Heart left ventricle (tissue), 16 donors: Measurements from ENCODE around the gene CARD14. TPM values are rescaled to one million over a fixed set of nuclear protein-coding genes. Genes with fewer than 3 reads are reported as not detected.
A peak's percentile ranks its signal among the peaks of the same experiment; 100 is the strongest.

Source experiments
- ATAC-seq, 4 donors: fragments of 200-7000 bp; cut with Tn5 transposase; one replicate each; pipeline ENCODE4 v1.9.1; 2020 to 2022; ENCODE audit warnings: moderate library complexity in 4 of 4, mild to moderate bottlenecking in 3 of 4, moderate number of reproducible peaks in 1 of 4
- DNase-seq, 5 donors: peaks; one replicate each; pipeline ENCODE4 v3.0.0-alpha.2; 2020
- H3K27ac ChIP-seq, 12 donors: fragments of 200-600 bp; sonication (generic) in 4 of 12; one replicate each; pipeline versions ENCODE4 v1.5.0 to v1.8.0; 2016 to 2022; ENCODE audit warnings: mild to moderate bottlenecking in 2 of 12
- H3K27me3 ChIP-seq, 9 donors: fragments of 200-600 bp; sonication (generic) in 2 of 9; one replicate each; pipeline versions ENCODE4 v1.5.1 to v1.8.0; 2016 to 2022; ENCODE audit warnings: mild to moderate bottlenecking in 3 of 9
- H3K36me3 ChIP-seq, 9 donors: fragments of 200-600 bp; sonication (generic) in 2 of 9; one replicate each; pipeline versions ENCODE4 v1.5.0 to v1.8.0; 2018 to 2022; ENCODE audit warnings: mild to moderate bottlenecking in 2 of 9
- H3K4me1 ChIP-seq, 12 donors: fragments of 200-600 bp; sonication (generic) in 4 of 12; one replicate each; pipeline versions ENCODE4 v1.5.0 to v1.8.0; 2016 to 2022; ENCODE audit warnings: mild to moderate bottlenecking in 3 of 12
- H3K4me3 ChIP-seq, 12 donors: fragments of 200-600 bp; sonication (generic) in 4 of 12; one replicate each; pipeline versions ENCODE4 v1.5.0 to v1.8.0; 2017 to 2022; ENCODE audit warnings: mild to moderate bottlenecking in 9 of 12, moderate library complexity in 4 of 12
- H3K9me3 ChIP-seq, 12 donors: fragments of 200-600 bp; sonication (generic) in 4 of 12; one replicate each; pipeline versions ENCODE4 v1.5.0 to v1.8.0; 2016 to 2022; ENCODE audit warnings: mild to moderate bottlenecking in 1 of 12
- POLR2A ChIP-seq, 2 donors: fragments of 450-650 bp; IDR thresholded peaks; one replicate each; pipeline ENCODE4 v1.6.1; 2017; ENCODE audit warnings: antibody characterized with exemption in 2 of 2, mild to moderate bottlenecking in 2 of 2, moderate library complexity in 2 of 2
- WGBS, 4 donors: extraction: QIAGEN DNeasy Blood & Tissue Kit in 2 of 4; methylation state at CpG; one replicate each; pipeline versions ENCODE4 v1.1.5 to v1.1.7; 2013 to 2018; 5-methylcytosine and 5-hydroxymethylcytosine counted together
- intact Hi-C, 10 donors: fragments of 100-400 bp; cut with DNase I; formaldehyde crosslinking; loops; one replicate each; pipeline versions ENCODE4 v1.11.1 to v1.14.2; 2022
- polyA plus RNA-seq, 2 donors: library from polyadenylated mRNA; stranded (reverse); fragments of 200-250 nt; gene quantifications; one replicate each; pipeline ENCODE4 v1.2.3, GENCODE V29; 2013
- total RNA-seq, 9 donors: library from RNA; depleted of rRNA in 2 of 9; stranded (reverse); fragments of >200 nt in 2 of 9; fragmentation: NEBNext Ultra II Directional in 3 of 9; extraction: Animal tissue kit (Norgen Biotek cat#: 25700) in 3 of 9; gene quantifications; one replicate each; pipeline versions ENCODE4 v1.1.0 to v1.2.4, GENCODE V29; 2016 to 2023
- TF ChIP-seq, protein P1 (sequence below), 12 donors: fragments of 200-600 bp; sonication (generic) in 4 of 12; IDR thresholded peaks; one replicate each; pipeline versions ENCODE4 v1.5.0 to v1.8.0; 2018 to 2022; ENCODE audit warnings: antibody characterized with exemption in 12 of 12, mild to moderate bottlenecking in 5 of 12
- donor health status: ischemic (EF 13 %, LVEDD 7.1; RV severe dilation, severe dysfunction).
- donor health status: healthy with polysubstance abuse.
- donor health status: DM: no; HTN: yes; CAD: no.
- donor health status: DM: no; HTN: no; CAD: no.
- donor health status: ischemic (EF 25% LVEDD 6.9; RV normal size, moderate dysfunction).
- donor health status: ischemic (EF 25% LVEDD 5.7; RV mildly dilated, moderate dysfunction).
- donor health status: healthy.
- donor health status: DM: yes; HTN: yes; CAD: no.
- donor health status: ischemic (EF 35%, LVEDD 5.7; RV mildly dilated, moderate dysfunction).
- donor health status: nonischemic (EF 11% LVEDD 7.7; RV severe dilation, severe dysfunction).
- donor health status: DM: yes; HTN: yes; CAD: no.
- donor health status: PGD.
- donor health status: ischemic (EF 29% LVEDD 5.4; RV normal size, mild dysfunction).
- donor health status: nonischemic (EF 23%, LVEDD 6.1; RV moderate dilation, normal function).

CARD14 gene
- total and polyA plus RNA-seq, 11 donors: 0.11 to 0.44 (median 0.19) TPM; not detected in 5

DNA sequence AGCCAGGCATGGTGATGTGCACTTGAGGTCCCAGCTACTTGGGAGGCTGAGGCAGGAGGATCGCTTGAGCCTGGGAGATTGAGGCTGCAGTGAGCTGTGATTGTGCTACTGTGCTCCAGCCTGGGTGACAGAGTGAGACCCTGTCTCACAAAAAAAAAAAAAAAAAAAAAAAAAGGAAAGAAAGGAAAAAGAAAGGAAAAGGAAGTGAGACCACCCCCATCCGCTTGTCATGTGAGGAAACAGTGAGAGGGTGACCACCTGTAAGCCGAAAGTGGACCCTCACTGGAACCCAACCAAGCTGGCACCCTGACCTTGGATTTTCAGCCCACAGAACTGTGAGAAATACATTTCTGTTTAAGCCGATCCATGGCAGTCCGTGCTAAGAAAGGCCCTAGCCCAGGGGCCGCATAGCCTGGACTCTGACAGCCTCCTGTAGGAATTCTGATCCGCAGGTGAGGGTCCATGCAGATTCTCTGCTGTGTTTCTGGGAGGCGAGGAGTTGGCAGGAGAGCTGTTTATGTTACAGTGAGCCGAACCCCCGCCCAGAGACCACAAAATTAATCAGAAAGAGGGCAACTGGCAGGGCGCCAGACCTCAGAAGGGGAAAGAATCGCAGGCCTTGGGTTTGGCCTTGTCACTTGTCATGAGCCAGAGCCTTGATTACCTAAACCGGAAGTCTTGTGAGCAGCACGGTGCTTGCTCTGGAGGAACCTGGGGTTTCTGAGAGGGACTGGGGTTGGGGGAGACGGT is 49.4 kb downstream of the CARD14 start:
- peaks cover 0 to 31% (median 15%) of the 10 kb centered on the region in 12 donors for H3K4me1 ChIP-seq
- H3K9me3 ChIP-seq: no peaks in the 10 kb centered on the region
- DNase-seq (peak; percentile 61 to 86 (median 69)), ATAC-seq (peak in 3 of 4 donors; percentile 49 to 69 (median 55))
- H3K36me3 ChIP-seq: peaks cover 0 to 42% (median 12%) of the 10 kb centered on the region in 9 donors
- no peaks in the 10 kb centered on the region for H3K27me3 ChIP-seq
- peak overlapping the region; percentile 49 to 92 (median 78) for H3K27ac ChIP-seq
- intact Hi-C loops: loop anchor here in 1 of 10 donors (2.0 kb wide), 1 partner anchor 72 kb away; the partner anchor contains the start of gene EIF4A3
- TF ChIP-seq POLR2A (IDR thresholded peaks at IDR 0.05): no peak
- TF ChIP-seq, protein P1, sequence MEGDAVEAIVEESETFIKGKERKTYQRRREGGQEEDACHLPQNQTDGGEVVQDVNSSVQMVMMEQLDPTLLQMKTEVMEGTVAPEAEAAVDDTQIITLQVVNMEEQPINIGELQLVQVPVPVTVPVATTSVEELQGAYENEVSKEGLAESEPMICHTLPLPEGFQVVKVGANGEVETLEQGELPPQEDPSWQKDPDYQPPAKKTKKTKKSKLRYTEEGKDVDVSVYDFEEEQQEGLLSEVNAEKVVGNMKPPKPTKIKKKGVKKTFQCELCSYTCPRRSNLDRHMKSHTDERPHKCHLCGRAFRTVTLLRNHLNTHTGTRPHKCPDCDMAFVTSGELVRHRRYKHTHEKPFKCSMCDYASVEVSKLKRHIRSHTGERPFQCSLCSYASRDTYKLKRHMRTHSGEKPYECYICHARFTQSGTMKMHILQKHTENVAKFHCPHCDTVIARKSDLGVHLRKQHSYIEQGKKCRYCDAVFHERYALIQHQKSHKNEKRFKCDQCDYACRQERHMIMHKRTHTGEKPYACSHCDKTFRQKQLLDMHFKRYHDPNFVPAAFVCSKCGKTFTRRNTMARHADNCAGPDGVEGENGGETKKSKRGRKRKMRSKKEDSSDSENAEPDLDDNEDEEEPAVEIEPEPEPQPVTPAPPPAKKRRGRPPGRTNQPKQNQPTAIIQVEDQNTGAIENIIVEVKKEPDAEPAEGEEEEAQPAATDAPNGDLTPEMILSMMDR (IDR thresholded peaks at IDR 0.05): no peak
- 43 to 50% (median 46%) methylated on average over 14 to 15 of the region's 15 CpGs for WGBS, 4 donors
- H3K4me3 ChIP-seq: peak overlapping the region; percentile 79 to 100 (median 96)

DNA sequence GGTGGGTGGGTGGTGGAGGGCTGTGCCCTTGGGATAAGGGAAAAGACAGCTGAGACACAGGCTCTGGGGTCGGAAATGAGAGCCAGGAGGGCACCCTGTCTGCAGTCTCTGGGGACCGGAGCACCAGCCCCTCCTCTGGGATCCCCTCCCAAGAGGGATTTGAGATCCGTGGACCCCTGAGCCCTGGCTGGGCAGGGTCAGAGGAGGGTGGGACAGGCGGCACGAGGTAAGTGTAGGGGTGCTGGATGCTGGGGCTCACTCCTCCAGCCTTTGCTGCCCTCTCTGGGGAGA is 49.9 kb downstream of the CARD14 start:
- Histone ChIP-seq H3K9me3 (no peaks in the 10 kb centered on the region), H3K36me3 (peaks cover 0 to 37% (median 10%) of the 10 kb centered on the region in 9 donors), H3K27ac (peak overlapping the region; percentile 49 to 92 (median 78)), H3K4me3 (peak overlapping the region; percentile 79 to 100 (median 96)), H3K27me3 (no peaks in the 10 kb centered on the region), H3K4me1 (peaks cover 0 to 31% (median 15%) of the 10 kb centered on the region in 12 donors)
- intact Hi-C loops: loop anchor here in 4 of 10 donors (2.0 to 5.0 kb wide), 3 partner anchors 43 to 73 kb away; partner anchors contain the start of genes EIF4A3 (in 2 of the 4) and RNF213 (in 1 of the 4)
- WGBS, 4 donors: 0 to 7% (median 6%) methylated on average over 3 to 5 of the region's 5 CpGs
- TF ChIP-seq POLR2A (IDR thresholded peaks at IDR 0.05): no peak
- TF ChIP-seq, protein P1 (IDR thresholded peaks at IDR 0.05): no peak
- DNase-seq (no peak), ATAC-seq (peak in 1 of 4 donors; percentile 11)

DNA sequence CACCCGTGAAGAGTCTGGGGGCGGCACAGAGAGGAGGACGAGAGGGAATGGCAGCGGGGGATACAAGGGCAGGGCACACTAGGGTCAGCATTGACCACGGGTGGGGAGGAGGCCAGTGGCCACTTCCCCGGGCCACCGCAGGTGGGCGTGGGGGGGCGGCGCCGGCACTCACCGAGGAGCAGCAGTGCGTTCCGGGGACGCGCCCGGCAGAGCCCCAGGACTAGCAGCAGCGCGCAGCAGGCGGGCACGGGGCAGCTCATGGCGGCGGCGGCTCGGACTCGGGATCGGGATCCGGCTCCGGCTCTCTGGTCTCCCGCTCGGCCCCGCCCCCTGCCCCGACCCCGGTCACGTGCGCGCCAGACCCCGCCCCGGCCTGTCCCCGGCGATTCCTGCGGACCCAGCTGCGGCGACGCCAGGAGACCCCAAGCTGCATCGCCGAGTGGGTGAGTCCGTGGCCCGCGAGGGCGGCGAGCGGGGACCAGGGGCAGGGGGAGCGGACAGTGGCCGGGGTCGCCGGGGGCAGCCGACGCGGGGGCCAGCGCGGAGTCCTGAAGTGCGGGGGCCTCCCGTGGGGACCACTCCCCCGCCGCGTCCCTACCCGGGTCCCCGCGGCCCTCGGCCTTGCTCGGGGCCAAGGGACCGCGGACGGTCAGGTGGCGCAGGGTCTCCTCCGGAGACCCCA is 50.4 kb downstream of the CARD14 start, which contains the start of the genes SGSH and SLC26A11:
TSS of gene SGSH (minus strand) at position 280 of the 682 bp plus-strand sequence. CDS start at position 260, 20 bp downstream.
TSS of gene SLC26A11 (plus strand) at position 374 of the 682 bp plus-strand sequence. CDS start 1,134 bp downstream, outside the sequence.
- intact Hi-C loops: loop anchor here in 3 of 10 donors (2.0 to 5.0 kb wide), 3 partner anchors 42 to 73 kb away; partner anchors contain the start of genes EIF4A3 (in 1 of the 3) and RNF213 (in 1 of the 3)
- DNase-seq (peak; percentile 84 to 92 (median 86)), ATAC-seq (peak; percentile 74 to 95 (median 87))
- Histone ChIP-seq H3K27me3 (no peaks in the 10 kb centered on the region), H3K9me3 (no peaks in the 10 kb centered on the region), H3K4me3 (peak within 1 kb of the TSS; percentile 79 to 100 (median 96)), H3K36me3 (peaks cover 0 to 32% (median 8%) of the 10 kb centered on the region in 9 donors), H3K27ac (peak within 1 kb of the TSS; percentile 50 to 92 (median 78)), H3K4me1 (peaks cover 0 to 31% (median 15%) of the 10 kb centered on the region in 12 donors)
- 0 to 1% (median 1%) methylated on average over 16 to 77 of the region's 77 CpGs for WGBS, 4 donors
- TF ChIP-seq POLR2A (IDR thresholded peaks at IDR 0.05): peak in 1 of 2 donors; percentile 52
- TF ChIP-seq, protein P1 (IDR thresholded peaks at IDR 0.05): peak in 3 of 12 donors; percentile 10 to 24 (median 22)
